Activated CD4-positive, alpha-beta T cell treated with anti-CD3 and anti-CD28 coated beads, Interleukin-2, amount 10 ng/mL, durations not matched to agents 24 days and 14 days (primary cell): ENCODE data around the gene CRYZL1. TPM values are rescaled to one million over a fixed set of nuclear protein-coding genes. Genes with fewer than 3 reads are reported as not detected.

ENCODE experiments used
- DNase-seq: peaks from one replicate; pipeline ENCODE4 v3.0.0; 2022
- H3K27ac Mint-ChIP-seq: one replicate; pipeline ENCODE4 v1.8.0; 2022; ENCODE audit warnings: mild to moderate bottlenecking, mixed read lengths
- H3K27me3 Mint-ChIP-seq: one replicate; pipeline ENCODE4 v1.8.0; 2022; ENCODE audit warnings: mixed read lengths
- H3K36me3 Mint-ChIP-seq: one replicate; pipeline ENCODE4 v1.8.0; 2022; ENCODE audit warnings: low read depth, mild to moderate bottlenecking, mixed read lengths
- H3K4me1 Mint-ChIP-seq: one replicate; pipeline ENCODE4 v1.8.0; 2021; ENCODE audit warnings: mixed read lengths
- H3K4me3 Mint-ChIP-seq: one replicate; pipeline ENCODE4 v1.8.0; 2022; ENCODE audit warnings: mild to moderate bottlenecking, moderate library complexity, mixed read lengths
- H3K9me3 Mint-ChIP-seq: one replicate; pipeline ENCODE4 v1.8.0; 2021; ENCODE audit warnings: mixed read lengths
- intact Hi-C: fragments of 100-400 bp; cut with micrococcal nuclease; formaldehyde crosslinking; loops from one replicate; pipeline ENCODE4 v1.15.1; 2023
- total RNA-seq: library from RNA; stranded (reverse); gene quantifications from 2 replicates; pipeline ENCODE4 v1.2.3, GENCODE V29; 2022

The CRYZL1 gene
- total RNA-seq, 1 donor from 2014 or later: 34.8 TPM

- H3K27me3 Mint-ChIP-seq: peaks cover 5% of the 10 kb centered on the region
- intact Hi-C loops: no loop called here
These were observed 28.8 kb upstream of the CRYZL1 start for GRCh38 chr21:33670076-33670978.

DNA sequence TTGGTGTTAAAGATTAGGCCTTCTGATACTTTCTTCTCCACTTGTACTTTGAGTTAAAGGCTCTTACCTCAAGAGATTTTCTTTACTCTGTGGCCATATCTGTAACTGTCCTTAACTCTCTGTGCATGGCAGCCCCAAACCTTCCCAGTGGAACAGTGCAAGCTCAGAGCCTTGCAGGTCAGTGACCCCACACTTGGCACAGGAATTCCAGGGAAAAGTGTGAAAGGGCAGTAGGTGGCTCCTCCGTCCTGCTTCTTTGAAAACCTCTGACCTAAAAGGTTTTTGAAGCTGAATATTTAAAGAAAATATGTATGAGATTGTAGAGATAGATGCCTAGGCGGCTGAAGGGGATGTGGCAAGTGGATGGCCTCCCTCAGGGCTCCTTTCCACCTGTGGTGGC is 27.1 kb upstream of the CRYZL1 start:
- no peak for DNase-seq
- intact Hi-C loops: no loop called here

More at GRCh38 chr21:33670076-33670978, 28.8 kb upstream of the CRYZL1 start:
- H3K36me3 Mint-ChIP-seq: no peaks in the 10 kb centered on the region
- DNase-seq: no peak
- no peaks in the 10 kb centered on the region for H3K9me3 Mint-ChIP-seq
- H3K27ac Mint-ChIP-seq: no peak overlapping the region
- H3K4me1 Mint-ChIP-seq: no peaks in the 10 kb centered on the region
- H3K4me3 Mint-ChIP-seq: no peak overlapping the region

DNA sequence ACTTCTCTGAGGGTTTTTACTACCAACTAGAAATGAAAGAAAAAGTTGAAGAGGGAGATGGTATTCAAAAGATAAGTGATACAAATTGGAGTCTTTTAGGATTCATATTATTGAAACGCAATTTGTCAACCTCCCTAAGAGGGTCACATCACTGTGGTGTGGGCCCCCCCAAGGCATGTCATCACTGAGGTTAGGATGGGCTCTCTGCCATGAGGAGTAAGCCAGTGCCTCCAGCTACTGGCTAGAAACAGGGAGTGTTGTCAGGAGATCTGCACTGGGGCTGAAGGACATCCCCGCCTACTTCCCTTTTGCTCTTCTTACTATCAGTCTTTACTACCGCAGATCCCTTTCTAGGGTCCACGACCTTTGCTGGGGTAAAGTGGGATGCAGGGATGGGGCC is 26.6 kb upstream of the CRYZL1 start:
- H3K36me3 Mint-ChIP-seq: no peaks in the 10 kb centered on the region
- no peaks in the 10 kb centered on the region for H3K4me1 Mint-ChIP-seq
- H3K27me3 Mint-ChIP-seq: peaks cover 2% of the 10 kb centered on the region
- no peaks in the 10 kb centered on the region for H3K9me3 Mint-ChIP-seq
- no peak overlapping the region for H3K4me3 Mint-ChIP-seq
- no peak for DNase-seq
- intact Hi-C loops: no loop called here
- H3K27ac Mint-ChIP-seq: no peak overlapping the region

More for the DNA sequence above, 27.1 kb upstream of the CRYZL1 start:
- H3K4me1 Mint-ChIP-seq: no peaks in the 10 kb centered on the region
- H3K27ac Mint-ChIP-seq: no peak overlapping the region
- no peaks in the 10 kb centered on the region for H3K9me3 Mint-ChIP-seq
- H3K27me3 Mint-ChIP-seq: peaks cover 2% of the 10 kb centered on the region
- H3K4me3 Mint-ChIP-seq: no peak overlapping the region
- no peaks in the 10 kb centered on the region for H3K36me3 Mint-ChIP-seq

GRCh38 chr21:33667636-33668035 is 26.1 kb upstream of the CRYZL1 start:
- H3K36me3 Mint-ChIP-seq: no peaks in the 10 kb centered on the region
- no peak overlapping the region for H3K27ac Mint-ChIP-seq
- no peaks in the 10 kb centered on the region for H3K9me3 Mint-ChIP-seq
- H3K27me3 Mint-ChIP-seq: peaks cover 2% of the 10 kb centered on the region
- no peak for DNase-seq
- intact Hi-C loops: no loop called here
- H3K4me1 Mint-ChIP-seq: no peaks in the 10 kb centered on the region
- no peak overlapping the region for H3K4me3 Mint-ChIP-seq

DNA sequence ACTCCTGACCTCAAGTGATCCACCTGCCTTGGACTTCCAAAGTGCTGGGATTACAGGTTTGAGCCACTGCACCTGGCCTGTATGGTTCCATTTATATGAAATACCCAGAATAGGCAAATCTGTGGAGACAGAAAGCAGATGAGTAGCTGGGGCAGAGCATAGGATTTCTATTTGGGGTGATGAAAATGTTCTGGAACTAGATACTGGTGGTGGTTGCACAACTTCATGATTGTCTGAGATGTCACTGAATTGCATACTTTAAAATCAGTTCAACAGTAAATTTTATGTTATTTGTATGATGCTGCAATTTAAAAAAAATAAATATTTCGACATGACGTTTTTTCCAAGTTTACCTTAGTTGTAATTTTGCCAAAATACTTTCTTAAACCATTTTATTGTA is 24.6 kb upstream of the CRYZL1 start:
- no peak for DNase-seq
- H3K27ac Mint-ChIP-seq: no peak overlapping the region
- no peaks in the 10 kb centered on the region for H3K36me3 Mint-ChIP-seq
- no peak overlapping the region for H3K4me3 Mint-ChIP-seq
- H3K4me1 Mint-ChIP-seq: no peaks in the 10 kb centered on the region
- intact Hi-C loops: no loop called here
- H3K9me3 Mint-ChIP-seq: no peaks in the 10 kb centered on the region
- H3K27me3 Mint-ChIP-seq: peaks cover 3% of the 10 kb centered on the region

GRCh38 chr21:33664135-33664534 is 22.6 kb upstream of the CRYZL1 start:
- no peak overlapping the region for H3K4me3 Mint-ChIP-seq
- no peaks in the 10 kb centered on the region for H3K4me1 Mint-ChIP-seq
- peaks cover 3% of the 10 kb centered on the region for H3K27me3 Mint-ChIP-seq
- no peaks in the 10 kb centered on the region for H3K9me3 Mint-ChIP-seq
- intact Hi-C loops: no loop called here
- no peak overlapping the region for H3K27ac Mint-ChIP-seq
- DNase-seq: no peak
- H3K36me3 Mint-ChIP-seq: no peaks in the 10 kb centered on the region

DNA sequence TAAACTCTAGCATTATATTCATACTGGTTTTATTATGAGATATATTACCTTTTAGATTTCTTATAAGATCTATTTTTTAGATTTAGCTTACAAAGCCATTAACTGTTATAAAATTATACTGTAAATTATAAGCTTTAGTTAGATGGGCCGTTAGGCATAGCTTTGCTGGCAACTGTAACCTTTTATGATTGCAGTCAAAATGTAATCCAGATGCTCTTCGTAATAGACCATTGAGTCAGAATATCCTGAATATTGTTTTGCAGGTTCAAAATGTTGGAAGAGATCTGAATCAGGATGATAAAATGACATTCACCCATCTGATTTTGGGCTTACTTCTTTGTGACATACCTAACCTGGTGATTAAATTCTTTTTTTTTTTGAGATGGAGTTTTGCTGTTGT is 21.7 kb upstream of the CRYZL1 start:
- H3K9me3 Mint-ChIP-seq: no peaks in the 10 kb centered on the region
- H3K27me3 Mint-ChIP-seq: peaks cover 3% of the 10 kb centered on the region
- no peak for DNase-seq
- intact Hi-C loops: no loop called here
- H3K36me3 Mint-ChIP-seq: no peaks in the 10 kb centered on the region
- no peak overlapping the region for H3K4me3 Mint-ChIP-seq
- H3K4me1 Mint-ChIP-seq: no peaks in the 10 kb centered on the region
- no peak overlapping the region for H3K27ac Mint-ChIP-seq

- no peaks in the 10 kb centered on the region for H3K36me3 Mint-ChIP-seq
- peaks cover 5% of the 10 kb centered on the region for H3K27me3 Mint-ChIP-seq
- no peak for DNase-seq
- H3K4me3 Mint-ChIP-seq: no peak overlapping the region
- intact Hi-C loops: no loop called here
- H3K4me1 Mint-ChIP-seq: peaks cover 4% of the 10 kb centered on the region
- no peak overlapping the region for H3K27ac Mint-ChIP-seq
- no peaks in the 10 kb centered on the region for H3K9me3 Mint-ChIP-seq
These were observed 20.5 kb upstream of the CRYZL1 start for GRCh38 chr21:33662046-33662445.

DNA sequence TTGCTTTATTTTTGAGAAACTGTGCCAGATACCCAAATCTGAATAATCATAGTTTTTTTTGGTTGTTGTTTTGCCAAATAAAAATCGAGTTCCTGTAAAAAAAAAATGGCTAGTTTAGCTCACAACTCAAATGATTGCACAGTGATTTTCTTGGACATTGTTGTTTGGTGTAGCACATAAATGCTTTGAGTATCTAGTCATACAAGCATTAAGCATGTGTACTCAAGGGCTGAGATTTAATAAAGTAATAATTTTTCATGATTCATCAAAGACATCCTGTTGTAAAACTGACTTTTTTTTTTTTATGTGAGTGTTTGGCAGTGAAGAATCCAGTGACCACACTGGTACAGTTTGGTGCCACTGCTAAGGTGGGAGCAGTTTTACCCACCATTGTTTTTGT is 19.6 kb upstream of the CRYZL1 start:
- H3K4me1 Mint-ChIP-seq: peaks cover 4% of the 10 kb centered on the region
- no peak overlapping the region for H3K4me3 Mint-ChIP-seq
- no peaks in the 10 kb centered on the region for H3K9me3 Mint-ChIP-seq
- no peak overlapping the region for H3K27ac Mint-ChIP-seq
- DNase-seq: no peak
- peaks cover 3% of the 10 kb centered on the region for H3K27me3 Mint-ChIP-seq
- intact Hi-C loops: no loop called here
- no peaks in the 10 kb centered on the region for H3K36me3 Mint-ChIP-seq

GRCh38 chr21:33660406-33660805 is 18.9 kb upstream of the CRYZL1 start:
- H3K4me3 Mint-ChIP-seq: no peak overlapping the region
- intact Hi-C loops: no loop called here
- no peak for DNase-seq
- H3K9me3 Mint-ChIP-seq: no peaks in the 10 kb centered on the region
- H3K36me3 Mint-ChIP-seq: no peaks in the 10 kb centered on the region
- H3K27me3 Mint-ChIP-seq: peaks cover 5% of the 10 kb centered on the region
- H3K27ac Mint-ChIP-seq: no peak overlapping the region
- peaks cover 4% of the 10 kb centered on the region for H3K4me1 Mint-ChIP-seq

DNA sequence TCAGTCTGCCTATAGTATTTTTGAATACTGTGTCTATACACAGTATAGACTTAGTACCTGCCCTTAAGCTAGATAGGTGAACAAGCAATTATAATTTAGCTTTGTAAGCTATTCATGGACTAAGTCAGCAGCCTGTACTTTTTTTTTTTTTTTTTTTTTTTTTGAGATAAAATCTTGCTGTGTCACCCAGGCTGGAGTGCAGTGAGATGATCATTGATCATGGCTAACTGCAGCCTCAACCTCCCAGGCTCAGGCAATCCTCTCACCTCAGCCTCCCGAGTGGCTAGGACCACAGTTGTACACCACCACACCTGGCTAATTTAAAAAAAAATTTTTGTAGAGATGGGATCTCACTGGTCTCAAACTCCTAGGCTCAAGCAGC is 18.0 kb upstream of the CRYZL1 start:
- Mint-ChIP-seq H3K27ac (no peak overlapping the region), H3K36me3 (no peaks in the 10 kb centered on the region), H3K4me3 (no peak overlapping the region), H3K4me1 (peaks cover 4% of the 10 kb centered on the region), H3K9me3 (no peaks in the 10 kb centered on the region), H3K27me3 (peaks cover 5% of the 10 kb centered on the region)
- intact Hi-C loops: no loop called here
- no peak for DNase-seq

DNA sequence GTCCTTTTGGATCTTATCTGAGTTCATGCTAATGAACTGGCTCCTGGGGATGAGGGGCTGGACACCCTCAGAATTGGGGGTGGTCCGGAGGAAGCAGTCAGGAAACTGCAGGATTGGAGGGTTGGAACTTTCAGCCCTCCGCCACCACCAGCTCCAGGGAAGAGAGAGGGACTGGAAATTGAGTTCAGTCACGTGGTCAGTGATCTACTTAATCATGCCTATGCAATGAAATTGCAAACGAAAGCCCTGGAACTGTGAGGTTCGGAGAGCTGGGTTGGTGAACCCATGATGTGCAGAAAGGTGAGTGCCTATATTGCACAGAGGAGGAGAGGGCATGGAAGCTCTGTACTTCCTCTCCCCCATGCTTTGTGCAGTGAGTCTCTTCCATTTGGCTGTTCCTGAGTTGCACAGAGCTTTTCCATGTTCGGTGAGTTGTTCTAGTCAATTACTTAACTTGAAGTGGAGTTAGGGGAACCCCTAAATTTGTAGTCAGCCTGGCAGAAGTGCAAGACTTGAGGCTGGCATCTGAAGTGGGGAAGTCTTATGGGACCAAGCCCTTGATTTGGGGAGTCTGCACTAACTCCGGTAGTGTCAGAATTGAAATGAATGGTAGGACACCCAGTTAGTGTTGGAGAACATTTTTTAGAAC is 17.5 kb upstream of the CRYZL1 start:
- Mint-ChIP-seq H3K4me3 (no peak overlapping the region), H3K9me3 (no peaks in the 10 kb centered on the region), H3K27ac (no peak overlapping the region), H3K27me3 (peaks cover 5% of the 10 kb centered on the region), H3K4me1 (peaks cover 4% of the 10 kb centered on the region), H3K36me3 (no peaks in the 10 kb centered on the region)
- intact Hi-C loops: no loop called here
- no peak for DNase-seq

DNA sequence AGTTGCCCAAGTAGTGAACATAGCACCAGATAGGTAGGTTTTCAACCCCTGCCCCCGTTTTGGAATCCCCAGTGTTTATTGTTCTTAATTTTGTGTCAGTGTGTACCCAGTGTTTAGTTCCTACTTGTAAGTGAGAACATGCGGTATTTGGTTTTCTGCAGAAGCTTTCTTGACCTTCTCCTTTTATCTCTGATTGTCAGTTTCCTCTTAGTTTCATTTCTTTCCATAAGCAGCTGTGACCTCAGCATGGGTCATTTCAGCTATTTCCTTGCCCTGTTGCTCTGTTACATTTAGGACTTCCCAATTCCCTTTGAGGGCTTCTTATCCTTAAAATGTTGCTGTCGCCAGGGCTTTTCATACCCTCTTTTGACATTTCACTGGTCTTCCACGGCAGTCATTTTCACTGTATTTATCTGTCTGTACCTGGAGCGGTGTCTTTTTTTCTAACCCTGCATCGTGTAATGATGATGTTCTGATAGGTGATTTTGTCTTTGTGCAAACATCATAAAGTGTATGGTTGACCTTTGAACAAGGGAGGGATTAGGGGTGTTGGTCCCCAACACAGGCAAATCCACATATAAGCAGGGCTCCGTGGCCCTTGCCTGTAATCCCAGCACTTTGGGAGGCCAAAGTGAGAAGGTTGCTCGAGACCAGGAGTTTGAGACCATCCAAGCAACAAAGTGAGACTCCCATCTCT is 15.7 kb upstream of the CRYZL1 start:
- H3K27ac Mint-ChIP-seq: no peak overlapping the region
- H3K4me1 Mint-ChIP-seq: peaks cover 4% of the 10 kb centered on the region
- H3K27me3 Mint-ChIP-seq: peaks cover 7% of the 10 kb centered on the region
- no peak overlapping the region for H3K4me3 Mint-ChIP-seq
- no peaks in the 10 kb centered on the region for H3K9me3 Mint-ChIP-seq
- intact Hi-C loops: no loop called here
- H3K36me3 Mint-ChIP-seq: no peaks in the 10 kb centered on the region
- no peak for DNase-seq

GRCh38 chr21:33655588-33656221 is 14.2 kb upstream of the CRYZL1 start:
- Mint-ChIP-seq H3K4me3 (no peak overlapping the region), H3K36me3 (no peaks in the 10 kb centered on the region), H3K9me3 (no peaks in the 10 kb centered on the region), H3K27me3 (peaks cover 13% of the 10 kb centered on the region), H3K4me1 (peaks cover 4% of the 10 kb centered on the region), H3K27ac (no peak overlapping the region)
- intact Hi-C loops: no loop called here
- DNase-seq: no peak
